ENCODE data around the gene TMEM203. TPM values are rescaled to one million over a fixed set of nuclear protein-coding genes. Genes with fewer than 3 reads are reported as not detected.

Gene TMEM203
- total and polyA plus RNA-seq, 10 of the 15 experiments (the other 5 are each of a cell fraction or from before 2014, with no cell fraction given) = 7.2 to 68.1 (median 33.8) TPM

DNA sequence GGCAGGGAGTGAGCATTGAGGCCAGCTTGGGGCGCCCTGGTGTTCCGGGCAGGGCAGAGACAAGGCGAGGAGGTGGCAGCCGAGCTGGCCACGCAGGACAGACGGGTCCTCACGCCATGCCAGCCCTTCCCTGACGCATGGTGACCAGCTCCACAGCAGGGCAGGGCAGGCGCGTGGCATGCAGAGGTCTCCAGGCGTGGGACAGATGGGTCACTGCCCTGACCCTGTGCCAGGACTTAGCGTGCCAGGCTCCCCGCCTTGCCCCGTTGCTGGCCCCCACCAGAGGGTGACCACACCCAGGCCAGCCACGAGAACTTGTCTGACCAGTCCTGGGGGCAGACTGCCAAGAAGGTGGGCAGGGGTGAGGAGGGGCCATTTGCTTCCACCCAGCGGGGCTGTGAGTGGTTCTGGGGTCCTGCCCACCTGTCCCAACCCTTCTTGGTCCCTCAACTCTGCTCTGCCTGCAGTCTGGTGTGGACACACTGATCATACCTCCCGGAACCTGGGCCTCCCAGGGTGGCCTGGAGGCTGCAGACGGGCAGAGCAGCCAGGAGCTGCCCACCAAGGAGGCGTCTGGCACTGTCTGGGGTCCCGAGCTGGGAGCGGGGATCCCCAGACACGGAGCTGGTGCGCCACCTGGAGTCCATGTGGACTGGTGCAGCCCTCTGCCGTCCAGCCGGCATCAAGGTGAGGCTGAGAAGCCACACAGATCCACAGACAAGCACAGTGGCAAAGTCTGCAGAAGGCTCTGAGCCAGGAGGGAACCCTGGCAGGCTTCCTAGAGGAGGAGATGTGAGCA is 21.8 kb upstream of the TMEM203 start, which contains the start of gene RNF224:
Gene RNF224, plus strand, starts transcription at position 449 of the 799 bp plus-strand sequence. CDS start 834 bp downstream, outside the sequence.
- no peaks in the 10 kb centered on the region for H3K79me2 ChIP-seq (ENCODE audit: control insufficient read depth, insufficient read depth, low read length)
- ChIA-PET RAD21 (ENCODE audit: unreplicated experiment) (interaction anchor here (0.6 to 1.9 kb wide), 11 partner anchors 29 to 181 kb away, joined by 3 to 10 read pairs (median 4); partner anchors contain the start of genes DPP7 and SSNA1), CTCF (interaction anchor here (0.6 to 6.4 kb wide), 24 partner anchors 12 to 276 kb away, joined by 3 to 52 read pairs (median 4); partner anchors contain the start of genes ANAPC2, LRRC26, SSNA1 and TUBB4B), POLR2A (interaction anchor here (0.6 to 1.5 kb wide), 6 partner anchors 25 to 131 kb away, joined by 3 to 6 read pairs (median 4); no protein-coding TSS in a partner anchor), SMC1A (ENCODE audit: uncharacterized antibody, unreplicated experiment) (interaction anchor here (0.6 to 3.3 kb wide), 5 partner anchors 100 to 180 kb away, joined by 3 to 11 read pairs (median 3); partner anchors contain the start of gene DPP7)
- in situ Hi-C loops (cut with MboI) = loop anchor here (5.0 kb wide), 1 partner anchor 105 kb away; no protein-coding TSS in a partner anchor
- H3K27me3 ChIP-seq (replicated peaks in 1 of 2; ENCODE audit: control insufficient read depth in 2 of 2, insufficient read depth in 2 of 2, low read length in 1 of 2) = no peaks in the 10 kb centered on the region
- BruUV-seq (replicated peaks) = no TSS peak
- H3K9me3 ChIP-seq (replicated peaks; ENCODE audit: control insufficient read depth, insufficient read depth, low read length) = no peaks in the 10 kb centered on the region
- H2AFZ ChIP-seq (ENCODE audit: control insufficient read depth, low read depth, low read length) = no peak within 1 kb of the TSS
- DNase-seq (ENCODE audit: low read depth, low spot score) (no peak), ATAC-seq (peak; percentile 70), FAIRE-seq (peak; percentile 89)
- peaks cover 16% of the 10 kb centered on the region for H3K4me1 ChIP-seq (ENCODE audit: control insufficient read depth, insufficient read depth, low read length)
- WGBS (ENCODE audit: insufficient coverage, insufficient replicate concordance, low lambda C conversion rate, missing lambda C conversion rate) = 48% methylated on average over 25 of the region's 25 CpGs
- no peak within 1 kb of the TSS for H3K27ac ChIP-seq (ENCODE audit: control insufficient read depth, insufficient read depth)
- H3K36me3 ChIP-seq (ENCODE audit: control insufficient read depth in 2 of 2, insufficient read depth in 2 of 2, low read length in 1 of 2) = no peaks in the 10 kb centered on the region
- no peaks in the 10 kb centered on the region for H4K20me1 ChIP-seq (ENCODE audit: control insufficient read depth, insufficient read depth)
- H3K4me2 ChIP-seq (ENCODE audit: control insufficient read depth, insufficient read depth) = no peak within 1 kb of the TSS
- H3K9ac ChIP-seq (ENCODE audit: control insufficient read depth, insufficient read depth, low read length) = no peak within 1 kb of the TSS
- no peak within 1 kb of the TSS for H3K4me3 ChIP-seq
- intact Hi-C loops (cut with micrococcal nuclease; ENCODE audit: unreplicated experiment) = loop anchor here (1.0 to 10.0 kb wide), 2 partner anchors 109 to 182 kb away; partner anchors contain the start of gene NPDC1
- peak; percentile 54; the same call in 1 of the 2 replicates for TF ChIP-seq IKZF1 (conservative IDR thresholded peaks at IDR 0.05)
- TF ChIP-seq, protein P1, sequence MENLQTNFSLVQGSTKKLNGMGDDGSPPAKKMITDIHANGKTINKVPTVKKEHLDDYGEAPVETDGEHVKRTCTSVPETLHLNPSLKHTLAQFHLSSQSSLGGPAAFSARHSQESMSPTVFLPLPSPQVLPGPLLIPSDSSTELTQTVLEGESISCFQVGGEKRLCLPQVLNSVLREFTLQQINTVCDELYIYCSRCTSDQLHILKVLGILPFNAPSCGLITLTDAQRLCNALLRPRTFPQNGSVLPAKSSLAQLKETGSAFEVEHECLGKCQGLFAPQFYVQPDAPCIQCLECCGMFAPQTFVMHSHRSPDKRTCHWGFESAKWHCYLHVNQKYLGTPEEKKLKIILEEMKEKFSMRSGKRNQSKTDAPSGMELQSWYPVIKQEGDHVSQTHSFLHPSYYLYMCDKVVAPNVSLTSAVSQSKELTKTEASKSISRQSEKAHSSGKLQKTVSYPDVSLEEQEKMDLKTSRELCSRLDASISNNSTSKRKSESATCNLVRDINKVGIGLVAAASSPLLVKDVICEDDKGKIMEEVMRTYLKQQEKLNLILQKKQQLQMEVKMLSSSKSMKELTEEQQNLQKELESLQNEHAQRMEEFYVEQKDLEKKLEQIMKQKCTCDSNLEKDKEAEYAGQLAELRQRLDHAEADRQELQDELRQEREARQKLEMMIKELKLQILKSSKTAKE (IDR thresholded peaks at IDR 0.05; ENCODE audit: low read depth, poor library complexity, severe bottlenecking) = peak; percentile 28
- TF ChIP-seq SRF (IDR thresholded peaks at IDR 0.05; ENCODE audit: low read depth in 2 of 2, low read length in 2 of 2) = 0 out of 4 replicates have a peak, but pooled peaks of 1 of the 2 experiments have one; percentile 2
- no peak for TF ChIP-seq PAX8 (IDR thresholded peaks at IDR 0.05)
- no peak for TF ChIP-seq SIN3A (IDR thresholded peaks at IDR 0.05; ENCODE audit: low read depth, low read length)
- TF ChIP-seq MEF2A (IDR thresholded peaks at IDR 0.05; ENCODE audit: insufficient read depth, low read depth, low read length) = 0 out of 2 replicates have a peak, but pooled peaks have one; percentile 18
- no peak for TF ChIP-seq NFIC (IDR thresholded peaks at IDR 0.05; ENCODE audit: low read depth, low read length)
- no peak for TF ChIP-seq NFXL1 (IDR thresholded peaks at IDR 0.05; ENCODE audit: borderline replicate concordance)
- TF ChIP-seq, protein P2, sequence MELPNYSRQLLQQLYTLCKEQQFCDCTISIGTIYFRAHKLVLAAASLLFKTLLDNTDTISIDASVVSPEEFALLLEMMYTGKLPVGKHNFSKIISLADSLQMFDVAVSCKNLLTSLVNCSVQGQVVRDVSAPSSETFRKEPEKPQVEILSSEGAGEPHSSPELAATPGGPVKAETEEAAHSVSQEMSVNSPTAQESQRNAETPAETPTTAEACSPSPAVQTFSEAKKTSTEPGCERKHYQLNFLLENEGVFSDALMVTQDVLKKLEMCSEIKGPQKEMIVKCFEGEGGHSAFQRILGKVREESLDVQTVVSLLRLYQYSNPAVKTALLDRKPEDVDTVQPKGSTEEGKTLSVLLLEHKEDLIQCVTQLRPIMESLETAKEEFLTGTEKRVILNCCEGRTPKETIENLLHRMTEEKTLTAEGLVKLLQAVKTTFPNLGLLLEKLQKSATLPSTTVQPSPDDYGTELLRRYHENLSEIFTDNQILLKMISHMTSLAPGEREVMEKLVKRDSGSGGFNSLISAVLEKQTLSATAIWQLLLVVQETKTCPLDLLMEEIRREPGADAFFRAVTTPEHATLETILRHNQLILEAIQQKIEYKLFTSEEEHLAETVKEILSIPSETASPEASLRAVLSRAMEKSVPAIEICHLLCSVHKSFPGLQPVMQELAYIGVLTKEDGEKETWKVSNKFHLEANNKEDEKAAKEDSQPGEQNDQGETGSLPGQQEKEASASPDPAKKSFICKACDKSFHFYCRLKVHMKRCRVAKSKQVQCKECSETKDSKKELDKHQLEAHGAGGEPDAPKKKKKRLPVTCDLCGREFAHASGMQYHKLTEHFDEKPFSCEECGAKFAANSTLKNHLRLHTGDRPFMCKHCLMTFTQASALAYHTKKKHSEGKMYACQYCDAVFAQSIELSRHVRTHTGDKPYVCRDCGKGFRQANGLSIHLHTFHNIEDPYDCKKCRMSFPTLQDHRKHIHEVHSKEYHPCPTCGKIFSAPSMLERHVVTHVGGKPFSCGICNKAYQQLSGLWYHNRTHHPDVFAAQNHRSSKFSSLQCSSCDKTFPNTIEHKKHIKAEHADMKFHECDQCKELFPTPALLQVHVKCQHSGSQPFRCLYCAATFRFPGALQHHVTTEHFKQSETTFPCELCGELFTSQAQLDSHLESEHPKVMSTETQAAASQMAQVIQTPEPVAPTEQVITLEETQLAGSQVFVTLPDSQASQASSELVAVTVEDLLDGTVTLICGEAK (IDR thresholded peaks at IDR 0.05; ENCODE audit: borderline replicate concordance) = no peak
- no peak for TF ChIP-seq CBFB (IDR thresholded peaks at IDR 0.05; ENCODE audit: low read depth)
- TF ChIP-seq MYB (IDR thresholded peaks at IDR 0.05; ENCODE audit: borderline replicate concordance, low read depth, low read length) = no peak
- TF ChIP-seq, protein P3, sequence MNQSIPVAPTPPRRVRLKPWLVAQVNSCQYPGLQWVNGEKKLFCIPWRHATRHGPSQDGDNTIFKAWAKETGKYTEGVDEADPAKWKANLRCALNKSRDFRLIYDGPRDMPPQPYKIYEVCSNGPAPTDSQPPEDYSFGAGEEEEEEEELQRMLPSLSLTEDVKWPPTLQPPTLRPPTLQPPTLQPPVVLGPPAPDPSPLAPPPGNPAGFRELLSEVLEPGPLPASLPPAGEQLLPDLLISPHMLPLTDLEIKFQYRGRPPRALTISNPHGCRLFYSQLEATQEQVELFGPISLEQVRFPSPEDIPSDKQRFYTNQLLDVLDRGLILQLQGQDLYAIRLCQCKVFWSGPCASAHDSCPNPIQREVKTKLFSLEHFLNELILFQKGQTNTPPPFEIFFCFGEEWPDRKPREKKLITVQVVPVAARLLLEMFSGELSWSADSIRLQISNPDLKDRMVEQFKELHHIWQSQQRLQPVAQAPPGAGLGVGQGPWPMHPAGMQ (IDR thresholded peaks at IDR 0.05; ENCODE audit: borderline replicate concordance) = no peak
- TF ChIP-seq ESRRA (IDR thresholded peaks at IDR 0.05; ENCODE audit: low read length) = no peak
- no peak for TF ChIP-seq BMI1 (IDR thresholded peaks at IDR 0.05; ENCODE audit: borderline replicate concordance)
- no peak for TF ChIP-seq SMAD1 (IDR thresholded peaks at IDR 0.05; ENCODE audit: low read depth, partially characterized antibody)

Measured in GM12878 (cell line).